Right forelimb (tissue), 1 donor: ENCODE results near the gene NEMP2.

Experiments used
- DNase-seq: peaks from one replicate; pipeline ENCODE4 v3.0.0-alpha.2; 2018

NEMP2 gene

DNA sequence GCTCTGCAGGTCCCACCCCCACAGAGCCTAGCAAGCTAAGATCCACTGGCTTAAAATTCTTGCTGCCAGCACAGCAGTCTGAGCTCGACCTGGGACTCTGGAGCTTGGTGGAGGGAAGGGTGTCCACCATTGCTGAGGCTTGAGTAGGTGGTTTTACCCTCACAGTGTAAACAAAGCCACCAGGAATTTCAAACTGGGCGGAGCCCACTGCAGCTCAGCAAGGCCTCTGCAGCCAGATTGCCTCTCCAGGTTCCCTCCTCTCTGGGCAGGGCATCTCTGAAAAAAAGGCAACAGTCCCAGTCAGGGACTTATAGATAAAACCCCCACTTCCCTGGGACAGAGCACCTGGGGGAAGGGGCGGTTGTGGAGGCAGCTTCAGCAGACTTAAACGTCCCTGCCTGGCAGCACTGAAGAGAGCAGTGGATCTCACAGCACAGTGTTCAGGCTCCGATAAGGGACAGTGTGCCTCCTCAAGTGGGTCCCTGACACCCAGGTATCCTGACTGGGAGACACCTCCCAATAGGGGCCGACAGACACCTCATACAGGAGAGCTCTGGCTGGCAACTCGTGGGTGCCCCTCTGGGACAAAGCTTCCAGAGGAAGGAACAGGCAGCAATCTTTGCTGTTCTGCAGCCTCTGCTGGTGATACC lies 20.0 kb upstream of the NEMP2 start:
- DNase-seq: no peak

- no peak for DNase-seq
Observed at GRCh38 chr2:190553254-190553653, 18.7 kb upstream of the NEMP2 start.

DNA sequence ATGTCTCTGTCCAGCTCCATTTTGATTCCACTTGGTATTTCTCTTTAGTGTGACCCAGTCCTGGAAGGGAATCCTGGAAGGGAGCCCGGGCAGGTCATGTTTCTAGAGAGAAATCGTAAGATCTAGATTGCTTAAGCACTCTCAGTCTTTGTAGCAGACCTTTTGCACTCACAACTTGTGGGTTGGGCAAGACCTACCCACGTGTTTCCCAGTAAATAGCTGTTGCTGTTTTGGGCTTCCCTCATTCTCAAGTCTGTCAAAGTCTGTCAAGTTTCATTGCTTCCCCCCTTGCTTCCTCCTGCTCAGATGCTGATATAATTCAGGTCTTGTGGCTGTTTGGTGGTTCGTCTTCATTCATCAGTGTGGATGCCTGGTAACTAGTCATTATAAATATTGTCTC lies 17.4 kb upstream of the NEMP2 start:
- no peak for DNase-seq

GRCh38 chr2:190550137-190550536 lies 15.6 kb upstream of the NEMP2 start:
- no peak for DNase-seq

DNA sequence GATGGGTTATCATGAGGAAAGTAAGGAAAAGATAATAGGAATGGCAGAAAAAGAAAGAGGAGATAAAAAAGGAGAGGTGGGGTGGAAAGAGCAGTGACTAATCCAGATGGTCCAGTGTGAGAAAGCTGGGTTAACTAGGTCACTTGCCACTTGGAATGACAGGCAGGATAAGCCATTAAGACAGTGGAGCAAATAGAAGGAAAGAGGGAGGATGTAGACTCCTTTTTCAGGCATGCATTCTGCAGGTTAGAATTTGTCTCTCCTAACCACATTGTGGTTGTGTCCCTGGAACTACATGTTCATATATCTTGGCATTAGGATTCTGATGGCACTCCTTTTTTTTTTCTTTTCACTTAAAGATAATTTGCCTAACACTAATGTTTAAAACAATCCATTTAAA lies 13.4 kb upstream of the NEMP2 start:
- no peak for DNase-seq

DNA sequence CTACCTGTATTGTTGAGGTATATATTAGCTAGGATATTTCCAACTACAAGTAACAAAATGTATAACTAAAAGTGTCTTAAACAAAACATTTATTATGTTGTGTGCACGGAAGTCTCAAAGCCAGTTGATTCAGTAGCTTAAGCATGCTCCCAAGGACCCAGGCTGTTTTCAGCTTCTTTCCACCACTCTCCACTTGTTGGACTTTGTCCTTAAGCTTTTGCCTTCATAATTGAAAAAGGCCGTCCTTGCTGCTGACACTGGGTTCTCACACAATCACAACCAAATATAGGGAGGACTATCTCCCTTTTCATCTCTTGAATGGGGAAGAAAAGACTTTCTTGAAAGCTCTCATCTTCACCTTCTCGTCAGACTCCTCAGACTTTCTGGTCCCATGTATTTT lies 12.2 kb upstream of the NEMP2 start:
- no peak for DNase-seq

GRCh38 chr2:190545555-190546385 lies 11.2 kb upstream of the NEMP2 start:
- no peak for DNase-seq

- DNase-seq: no peak
Observed at GRCh38 chr2:190545093-190545492, 10.6 kb upstream of the NEMP2 start.

- no peak for DNase-seq
Observed at GRCh38 chr2:190540048-190540447, 5.5 kb upstream of the NEMP2 start.

- DNase-seq: no peak
Observed at GRCh38 chr2:190538201-190538600, 3.7 kb upstream of the NEMP2 start.

- DNase-seq: no peak
Observed at GRCh38 chr2:190537765-190538164, 3.2 kb upstream of the NEMP2 start.

DNA sequence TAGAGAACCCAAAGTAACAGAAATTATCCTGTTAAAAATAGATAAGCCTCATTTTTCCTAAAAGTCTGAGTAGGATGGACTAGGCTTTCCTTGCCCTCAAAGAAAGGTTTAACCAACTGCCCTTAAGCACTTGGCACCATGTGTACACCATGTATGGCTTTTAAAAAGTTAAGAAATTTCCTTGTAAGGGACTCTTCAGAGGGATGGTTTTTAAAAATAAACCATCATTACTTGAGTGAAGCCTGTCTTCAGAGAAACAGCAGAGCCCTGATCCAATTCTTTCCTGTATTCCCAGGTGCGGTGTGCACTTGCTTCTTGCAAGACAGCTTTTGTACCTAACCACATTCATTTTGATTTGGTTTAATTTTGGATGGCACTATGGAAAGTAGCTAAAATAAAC lies 1.1 kb upstream of the NEMP2 start:
- no peak for DNase-seq

GRCh38 chr2:190535121-190535439 lies 558 bp upstream of the NEMP2 start:
- no peak for DNase-seq

- DNase-seq: peak; percentile 55
Observed at GRCh38 chr2:190533968-190534309, 583 bp downstream of the NEMP2 start.

- DNase-seq: no peak
Observed at GRCh38 chr2:190533175-190533967, 1.2 kb downstream of the NEMP2 start.

DNA sequence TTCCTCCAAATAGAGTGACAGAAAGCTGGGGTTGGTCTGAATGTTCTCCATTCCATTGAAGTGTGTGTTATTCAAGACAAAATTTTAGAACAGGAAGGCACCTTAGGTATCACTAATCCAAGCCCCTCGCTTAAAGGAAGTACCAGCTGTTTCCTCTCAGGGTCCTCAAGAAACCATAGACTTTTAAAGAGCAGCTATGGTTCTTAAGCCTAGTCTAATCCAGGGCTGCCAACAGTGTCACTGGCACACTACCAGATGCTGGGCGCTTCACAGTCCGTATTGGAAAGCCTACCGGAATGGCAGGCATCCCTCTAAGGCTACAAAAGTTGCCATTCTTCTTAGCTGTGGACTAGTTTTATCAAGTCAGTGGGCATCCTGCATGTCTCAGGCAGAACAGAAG lies 1.9 kb downstream of the NEMP2 start:
- no peak for DNase-seq

GRCh38 chr2:190530248-190530900 lies 4.1 kb downstream of the NEMP2 start:
- no peak for DNase-seq

- no peak for DNase-seq
Observed at GRCh38 chr2:190529486-190530247, 4.9 kb downstream of the NEMP2 start.

DNA sequence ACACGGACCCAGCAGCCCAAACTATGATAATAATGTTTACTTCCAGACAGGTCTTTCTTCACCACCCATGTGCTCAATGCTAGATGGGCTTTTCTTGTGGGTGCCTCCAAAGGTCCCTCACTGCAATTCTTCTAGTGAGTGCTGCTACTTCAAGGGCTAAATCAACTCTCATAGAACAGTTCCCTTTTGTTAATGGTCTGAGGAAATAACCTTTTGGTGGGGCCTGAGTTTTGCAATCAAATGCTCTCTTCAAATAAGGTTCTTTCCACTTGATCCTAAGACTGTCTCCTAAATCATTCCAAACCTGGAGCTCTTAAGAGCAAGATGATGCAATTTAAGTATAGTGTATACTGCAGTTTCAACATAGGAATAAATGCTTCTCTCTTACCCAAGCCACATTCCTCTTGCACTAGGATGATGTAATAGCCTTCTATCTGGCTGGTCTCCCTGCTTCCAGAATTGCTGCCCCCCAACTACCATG lies 6.0 kb downstream of the NEMP2 start:
- no peak for DNase-seq

DNA sequence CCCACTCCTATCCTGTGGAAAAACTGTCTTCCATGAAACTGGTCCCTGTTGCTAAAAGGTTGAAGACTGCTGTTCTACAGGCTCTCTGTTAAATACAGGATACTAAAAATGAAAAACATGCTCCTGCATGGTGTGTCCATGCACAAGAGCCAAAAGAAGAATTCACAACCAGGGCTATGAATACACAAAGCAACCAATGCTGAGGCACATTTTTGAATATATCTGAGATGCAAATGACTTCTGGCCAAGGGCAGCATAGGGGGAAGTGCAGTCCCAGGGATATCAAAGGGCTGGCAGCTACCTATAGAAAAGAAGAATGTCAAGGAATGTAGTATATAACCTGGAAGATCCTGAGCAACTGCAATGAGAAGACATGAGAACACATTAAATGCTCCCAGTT lies 6.6 kb downstream of the NEMP2 start:
- no peak for DNase-seq

DNA sequence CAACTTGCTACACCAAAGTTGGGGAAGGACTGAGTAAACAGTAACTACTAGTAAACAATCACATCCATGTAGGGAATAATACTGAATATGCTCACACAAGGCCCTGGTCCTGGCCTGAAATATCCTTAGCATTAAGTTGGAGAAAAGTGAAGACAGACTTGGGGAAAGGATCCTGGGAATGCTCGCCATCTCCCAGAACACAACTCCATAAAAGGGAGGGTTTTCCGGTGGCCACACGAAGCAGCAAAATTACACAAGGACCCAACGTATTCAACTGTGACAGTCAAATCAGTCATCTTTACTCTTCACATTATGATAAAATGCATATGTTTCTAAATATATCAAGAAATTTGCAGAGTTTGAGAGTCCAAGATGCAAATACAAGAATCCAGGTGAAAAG lies 7.3 kb downstream of the NEMP2 start:
- DNase-seq: no peak

DNA sequence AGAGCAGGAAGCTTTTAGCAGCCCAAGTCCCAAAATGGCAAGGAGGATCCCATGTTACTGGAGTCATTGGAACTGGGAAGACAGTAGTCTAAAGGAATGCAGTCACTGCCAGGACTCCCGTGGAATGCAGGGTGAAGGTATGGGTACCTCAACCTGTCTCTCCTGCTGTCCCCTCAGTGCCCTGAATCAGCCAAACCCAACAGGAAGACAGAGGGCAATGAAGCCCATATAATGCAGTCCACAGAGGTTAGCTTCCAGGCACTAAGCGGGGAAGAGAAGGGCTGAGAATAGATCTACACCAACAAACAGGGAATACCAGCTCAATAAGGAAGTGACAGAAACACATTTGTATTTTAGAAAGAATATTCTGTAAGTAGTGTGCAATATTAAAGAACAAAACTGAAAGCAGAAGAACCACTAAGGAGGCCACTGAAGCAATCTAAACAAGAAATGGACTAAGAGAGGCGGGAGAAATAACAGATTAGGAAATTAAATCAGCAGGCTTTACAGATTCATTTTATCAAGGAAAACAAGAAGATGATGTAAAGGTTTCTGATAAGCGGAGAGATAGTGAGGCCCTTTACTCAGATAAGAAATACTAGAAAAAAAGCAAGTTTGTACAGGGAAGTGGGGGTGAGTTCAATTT lies 8.3 kb downstream of the NEMP2 start:
- no peak for DNase-seq
